HG03342 (cell line): Measurements from ENCODE around the gene PHYHD1.

Source experiments
- ATAC-seq: cut with Tn5 transposase; IDR thresholded peaks from one replicate; pipeline ENCODE4 v1.9.1; 2021; ENCODE audit warnings: mild to moderate bottlenecking, moderate library complexity; ENCODE audit not compliant: unreplicated experiment

Gene PHYHD1

DNA sequence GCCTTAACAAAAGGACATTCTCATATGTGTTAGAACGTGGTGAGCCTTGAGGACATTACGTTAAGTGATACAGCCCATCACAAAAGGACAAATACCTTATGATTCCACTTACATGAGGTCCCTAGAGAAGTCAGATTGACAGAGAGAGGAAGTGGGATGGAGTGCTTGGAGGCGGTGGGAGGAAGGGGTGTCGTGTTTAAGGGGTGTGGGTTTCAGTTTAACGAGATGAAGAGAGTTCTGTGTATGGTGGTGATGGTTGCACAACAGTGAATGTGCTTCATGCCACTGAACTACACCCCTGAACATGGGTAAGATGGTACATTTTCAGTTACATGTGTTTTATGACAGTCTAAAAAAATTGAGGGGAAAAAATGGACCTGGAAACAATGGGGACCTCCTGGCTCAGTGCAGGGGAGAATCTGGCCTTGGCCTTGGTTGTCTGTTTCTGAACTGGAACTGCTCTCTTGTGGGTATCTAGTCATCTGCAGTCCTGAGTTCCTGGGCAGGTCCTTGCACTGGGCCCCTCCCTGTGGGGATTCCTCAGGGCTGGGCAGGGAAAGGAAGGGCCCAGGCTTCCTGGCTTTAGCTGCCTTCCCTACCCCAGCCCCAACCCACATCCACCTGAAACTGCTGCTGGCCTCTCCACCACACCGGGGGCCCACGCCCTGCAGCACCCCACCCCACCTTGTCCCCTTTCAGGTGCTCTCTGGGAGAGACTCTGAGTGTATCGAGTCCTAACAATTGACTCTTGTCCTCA is 21.0 kb upstream of the PHYHD1 start:
- ATAC-seq = no peak

DNA sequence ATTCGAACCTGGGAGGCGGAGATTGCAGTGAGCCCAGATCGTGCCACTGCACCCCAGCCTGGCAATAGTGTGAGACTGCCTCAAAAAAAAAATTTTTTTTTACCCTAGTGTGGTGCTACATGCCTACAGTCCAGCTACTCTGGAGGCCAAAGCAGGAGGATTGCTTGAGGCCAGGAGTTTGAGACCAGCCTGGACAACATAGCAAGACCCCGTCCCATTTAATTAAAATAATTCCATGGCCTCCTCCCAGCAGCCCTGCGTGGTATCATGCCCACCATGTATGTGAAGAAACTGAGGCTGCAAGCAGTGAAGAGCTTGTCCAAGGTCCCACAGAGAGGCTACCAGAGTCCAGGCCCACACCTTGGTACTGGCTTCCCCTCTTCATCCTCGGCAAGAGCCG is 19.4 kb upstream of the PHYHD1 start:
- no peak for ATAC-seq

GRCh38 chr9:128901822-128902221 is 19.0 kb upstream of the PHYHD1 start:
- ATAC-seq = no peak

- peak; percentile 83 for ATAC-seq
Measured at GRCh38 chr9:128902351-128903078, 18.3 kb upstream of the PHYHD1 start.

DNA sequence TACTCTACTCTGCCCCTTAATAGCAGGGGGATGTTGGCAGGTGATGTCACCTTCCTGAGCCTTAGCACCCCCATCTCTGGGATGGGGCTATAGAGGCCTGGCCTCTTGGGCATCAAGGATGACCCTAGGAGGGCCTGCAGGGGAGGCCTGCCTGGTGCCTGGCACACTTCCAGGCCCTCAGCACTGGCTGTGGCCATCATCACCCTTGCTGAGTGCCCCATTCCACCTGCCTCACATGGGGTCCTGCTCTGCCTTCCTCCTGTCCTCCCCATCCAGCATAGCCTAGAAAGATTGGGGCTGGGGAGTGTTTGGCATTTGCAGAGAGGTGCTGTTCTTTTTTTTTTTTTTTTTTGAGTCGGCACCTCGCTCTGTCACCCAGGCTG is 17.7 kb upstream of the PHYHD1 start:
- ATAC-seq = no peak

DNA sequence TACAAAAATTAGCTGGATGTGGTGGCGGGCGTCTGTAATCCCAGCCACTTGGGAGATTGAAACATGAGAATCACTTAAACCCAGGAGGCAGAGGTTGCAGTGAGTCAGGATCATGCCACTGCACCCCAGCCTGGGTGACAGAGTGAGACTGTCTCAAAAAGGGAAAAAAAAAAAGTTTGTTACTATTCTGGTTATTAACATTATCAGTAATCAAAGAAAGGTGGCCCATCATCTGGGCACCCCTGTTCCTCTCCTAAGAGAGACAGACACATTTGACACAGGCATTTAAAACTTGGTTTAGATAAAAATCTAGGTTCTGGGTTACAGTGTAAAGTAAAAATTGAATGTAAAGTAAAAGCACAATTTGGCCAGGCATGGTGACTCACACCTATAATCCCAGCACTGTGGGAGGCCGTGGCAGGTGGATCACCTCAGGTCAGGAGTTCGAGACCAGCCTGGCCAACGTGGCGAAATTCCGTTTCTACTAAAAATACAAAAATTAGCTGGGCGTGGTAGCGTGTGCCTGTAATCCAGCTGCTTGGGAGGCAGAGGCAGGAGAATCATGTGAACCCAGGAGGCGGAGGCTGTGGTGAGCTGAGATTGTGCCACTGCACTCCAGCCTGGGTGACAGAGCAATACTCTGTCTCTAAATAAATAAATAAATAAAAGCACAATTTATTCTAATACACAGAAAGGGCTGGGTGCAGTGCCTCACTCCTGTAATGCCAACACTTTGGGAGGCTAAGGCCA is 16.7 kb upstream of the PHYHD1 start:
- ATAC-seq = no peak

- ATAC-seq = no peak
Measured at GRCh38 chr9:128905964-128906363, 14.8 kb upstream of the PHYHD1 start.

- ATAC-seq = no peak
Measured at GRCh38 chr9:128906741-128907140, 14.0 kb upstream of the PHYHD1 start.

DNA sequence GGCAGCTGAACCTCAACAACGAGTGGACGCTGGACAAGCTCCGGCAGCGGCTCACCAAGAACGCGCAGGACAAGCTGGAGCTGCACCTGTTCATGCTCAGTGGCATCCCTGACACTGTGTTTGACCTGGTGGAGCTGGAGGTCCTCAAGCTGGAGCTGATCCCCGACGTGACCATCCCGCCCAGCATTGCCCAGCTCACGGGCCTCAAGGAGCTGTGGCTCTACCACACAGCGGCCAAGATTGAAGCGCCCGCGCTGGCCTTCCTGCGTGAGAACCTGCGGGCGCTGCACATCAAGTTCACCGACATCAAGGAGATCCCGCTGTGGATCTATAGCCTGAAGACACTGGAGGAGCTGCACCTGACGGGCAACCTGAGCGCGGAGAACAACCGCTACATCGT is 12.4 kb upstream of the PHYHD1 start:
- ATAC-seq = no peak

- no peak for ATAC-seq
Measured at GRCh38 chr9:128909859-128910258, 10.9 kb upstream of the PHYHD1 start.

DNA sequence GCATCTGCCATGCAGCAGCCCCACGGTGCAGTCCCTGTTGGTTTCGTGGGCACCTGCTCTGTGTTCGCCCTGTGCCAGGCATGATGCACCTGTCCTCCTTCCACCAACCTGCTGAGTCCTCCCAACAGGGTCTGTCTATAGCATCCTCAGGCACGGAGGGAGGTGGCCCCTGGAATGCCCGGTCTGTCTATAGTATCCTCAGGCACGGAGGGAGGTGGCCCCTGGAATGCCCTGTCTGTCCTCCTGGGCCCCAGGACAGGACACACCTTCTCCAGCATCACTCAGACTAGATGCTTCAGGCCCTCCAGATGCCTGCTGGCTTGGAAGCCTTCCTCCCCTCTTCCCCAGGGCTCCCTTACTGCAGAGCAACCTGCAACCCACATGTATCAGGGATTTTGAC is 9.9 kb upstream of the PHYHD1 start:
- ATAC-seq = no peak

- ATAC-seq = no peak
Measured at GRCh38 chr9:128911529-128912035, 9.2 kb upstream of the PHYHD1 start.

DNA sequence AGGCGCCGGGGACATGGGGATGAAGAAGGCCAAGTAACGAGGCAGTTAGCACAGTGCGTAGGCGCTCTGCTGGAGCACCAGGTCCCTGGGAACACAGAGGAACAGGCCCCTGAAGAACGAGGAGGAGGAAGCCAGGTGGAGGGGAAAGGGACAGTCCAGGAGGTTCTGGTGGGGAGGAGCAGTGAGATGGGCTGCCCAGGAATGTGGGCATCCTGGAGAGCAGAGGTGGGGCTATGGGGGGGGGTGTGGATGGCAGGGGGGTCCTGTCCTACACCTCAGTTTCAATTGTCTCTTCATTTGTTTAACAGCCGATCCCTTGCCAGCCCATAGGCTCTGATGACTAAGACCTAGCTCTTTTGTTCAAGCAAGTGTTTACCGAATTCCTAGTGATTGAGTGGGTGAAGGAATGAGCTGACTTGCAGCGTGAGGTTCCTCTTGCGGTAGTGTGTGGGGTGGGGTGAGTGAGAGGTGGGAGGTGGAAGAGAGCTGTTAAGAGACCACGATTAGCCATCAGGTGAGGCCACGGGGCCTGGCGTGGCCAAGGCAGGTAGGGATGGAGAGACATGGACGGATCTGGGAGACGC is 8.4 kb upstream of the PHYHD1 start:
- no peak for ATAC-seq

DNA sequence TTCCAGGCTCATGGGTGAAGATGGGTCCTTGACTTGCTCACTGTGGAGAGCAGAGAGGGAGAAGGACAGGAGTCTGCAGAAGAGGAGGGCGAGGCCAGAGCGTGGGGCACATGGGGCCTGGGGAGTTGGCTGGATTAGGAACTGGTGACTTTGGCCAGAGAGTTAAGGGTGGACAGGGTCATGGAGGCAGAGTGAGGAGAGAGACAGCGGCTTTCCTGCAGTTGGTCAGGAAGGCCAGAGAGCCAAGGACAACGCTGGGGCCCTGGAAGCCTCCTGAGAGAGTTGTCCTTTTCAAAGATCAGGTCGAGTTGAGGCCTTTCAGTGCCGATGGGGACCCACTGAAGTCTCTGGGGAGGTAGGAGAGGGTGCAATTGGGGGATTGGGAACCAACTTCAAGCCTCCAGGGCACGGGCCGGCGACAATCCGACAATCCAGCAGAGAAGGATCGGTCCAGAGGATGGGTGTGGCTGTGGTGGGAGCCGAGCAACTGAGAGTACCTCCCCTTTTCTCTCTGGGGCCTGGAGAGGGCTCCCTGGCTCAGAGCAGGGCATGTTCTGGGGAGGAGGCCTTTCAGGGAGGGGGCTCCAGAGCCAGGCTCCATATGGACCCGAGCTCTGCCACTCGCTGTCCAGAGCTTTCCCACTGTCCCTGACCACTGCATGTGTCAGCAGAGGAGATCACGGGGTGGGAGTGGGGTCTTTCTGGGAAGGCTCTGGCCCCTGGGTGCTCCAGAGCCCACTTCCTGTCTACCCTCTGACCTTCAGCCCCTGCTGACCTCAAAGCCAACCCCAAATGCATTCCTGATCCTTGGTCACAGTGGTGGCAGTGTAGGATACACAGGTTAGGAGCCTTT is 7.5 kb upstream of the PHYHD1 start:
- ATAC-seq = no peak

DNA sequence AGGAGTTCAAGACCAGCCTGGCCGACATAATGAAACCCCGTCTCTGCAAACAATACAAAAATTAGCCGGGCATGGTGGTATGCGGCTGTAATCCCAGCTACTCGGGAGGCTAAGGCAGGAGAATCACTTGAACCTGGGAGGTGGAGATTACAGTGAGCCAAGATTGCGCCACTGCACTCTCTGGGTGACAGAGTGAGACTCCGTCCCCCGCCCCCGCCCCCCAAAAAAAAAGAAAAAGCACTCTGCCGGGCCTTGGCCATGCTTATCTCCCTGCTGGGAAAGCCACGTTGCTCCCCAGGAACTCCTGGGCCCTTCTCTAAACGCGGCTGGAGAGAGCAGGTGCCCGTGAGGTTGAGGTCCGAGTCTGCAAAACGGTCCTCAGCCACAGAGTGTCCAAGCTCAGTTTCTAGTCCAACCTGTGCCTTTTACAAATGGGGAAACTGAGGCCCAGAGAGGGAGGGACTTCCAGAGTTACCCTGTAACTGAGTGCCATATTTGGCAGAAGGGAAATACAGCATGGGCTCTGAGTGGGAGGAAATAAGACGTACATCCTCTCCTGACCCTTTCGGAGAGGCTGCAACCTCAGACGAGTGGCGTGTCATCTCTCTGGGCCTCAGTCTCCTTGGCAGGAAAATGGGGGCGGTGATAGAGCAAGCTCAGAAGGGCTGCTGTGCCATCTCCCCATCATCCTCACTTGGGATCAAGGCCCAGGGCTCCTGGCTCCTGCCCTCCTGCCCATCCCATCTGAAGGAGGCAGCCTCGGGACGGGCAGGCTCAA is 6.6 kb upstream of the PHYHD1 start:
- no peak for ATAC-seq

DNA sequence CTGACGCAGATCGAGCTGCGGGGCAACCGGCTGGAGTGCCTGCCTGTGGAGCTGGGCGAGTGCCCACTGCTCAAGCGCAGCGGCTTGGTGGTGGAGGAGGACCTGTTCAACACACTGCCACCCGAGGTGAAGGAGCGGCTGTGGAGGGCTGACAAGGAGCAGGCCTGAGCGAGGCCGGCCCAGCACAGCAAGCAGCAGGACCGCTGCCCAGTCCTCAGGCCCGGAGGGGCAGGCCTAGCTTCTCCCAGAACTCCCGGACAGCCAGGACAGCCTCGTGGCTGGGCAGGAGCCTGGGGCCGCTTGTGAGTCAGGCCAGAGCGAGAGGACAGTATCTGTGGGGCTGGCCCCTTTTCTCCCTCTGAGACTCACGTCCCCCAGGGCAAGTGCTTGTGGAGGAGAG is 4.6 kb upstream of the PHYHD1 start:
- ATAC-seq = no peak

DNA sequence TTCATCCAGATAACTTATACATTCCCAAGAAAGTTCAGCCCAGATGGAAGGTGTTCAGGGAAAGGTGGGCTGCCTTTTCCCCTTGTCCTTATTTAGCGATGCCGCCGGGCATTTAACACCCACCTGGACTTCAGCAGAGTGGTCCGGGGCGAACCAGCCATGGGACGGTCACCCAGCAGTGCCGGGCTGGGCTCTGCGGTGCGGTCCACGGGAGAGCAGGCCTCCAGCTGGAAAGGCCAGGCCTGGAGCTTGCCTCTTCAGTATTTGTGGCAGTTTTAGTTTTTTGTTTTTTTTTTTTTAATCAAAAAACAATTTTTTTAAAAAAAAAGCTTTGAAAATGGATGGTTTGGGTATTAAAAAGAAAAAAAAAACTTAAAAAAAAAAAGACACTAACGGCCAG is 4.0 kb upstream of the PHYHD1 start:
- ATAC-seq = no peak

DNA sequence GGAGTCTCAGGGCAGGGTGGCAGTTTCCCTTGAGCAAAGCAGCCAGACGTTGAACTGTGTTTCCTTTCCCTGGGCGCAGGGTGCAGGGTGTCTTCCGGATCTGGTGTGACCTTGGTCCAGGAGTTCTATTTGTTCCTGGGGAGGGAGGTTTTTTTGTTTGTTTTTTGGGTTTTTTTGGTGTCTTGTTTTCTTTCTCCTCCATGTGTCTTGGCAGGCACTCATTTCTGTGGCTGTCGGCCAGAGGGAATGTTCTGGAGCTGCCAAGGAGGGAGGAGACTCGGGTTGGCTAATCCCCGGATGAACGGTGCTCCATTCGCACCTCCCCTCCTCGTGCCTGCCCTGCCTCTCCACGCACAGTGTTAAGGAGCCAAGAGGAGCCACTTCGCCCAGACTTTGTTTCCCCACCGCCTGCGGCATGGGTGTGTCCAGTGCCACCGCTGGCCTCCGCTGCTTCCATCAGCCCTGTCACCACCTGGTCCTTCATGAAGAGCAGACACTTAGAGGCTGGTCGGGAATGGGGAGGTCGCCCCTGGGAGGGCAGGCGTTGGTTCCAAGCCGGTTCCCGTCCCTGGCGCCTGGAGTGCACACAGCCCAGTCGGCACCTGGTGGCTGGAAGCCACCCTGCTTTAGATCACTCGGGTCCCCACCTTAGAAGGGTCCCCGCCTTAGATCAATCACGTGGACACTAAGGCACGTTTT is 3.5 kb upstream of the PHYHD1 start:
- ATAC-seq = no peak

- ATAC-seq = no peak
Measured at GRCh38 chr9:128918921-128919320, 1.9 kb upstream of the PHYHD1 start.
